ENCODE measurements around the gene EPG5. TPM values are rescaled to one million over a fixed set of nuclear protein-coding genes. Genes with fewer than 3 reads are reported as not detected.

Gene EPG5
- total RNA-seq, 1 donor from 2014 or later: 23.3 TPM

- no peak for TF ChIP-seq CTCF (IDR thresholded peaks at IDR 0.05)
- no peaks in the 10 kb centered on the region for H3K9me3 Mint-ChIP-seq (ENCODE audit: low read depth)
- no peaks in the 10 kb centered on the region for H3K27me3 Mint-ChIP-seq (ENCODE audit: low read depth)
- H3K27ac Mint-ChIP-seq (ENCODE audit: unreplicated experiment): no peak overlapping the region
- no peak for DNase-seq (ENCODE audit: low spot score)
- H3K36me3 Mint-ChIP-seq (ENCODE audit: low read depth): peaks cover 8% of the 10 kb centered on the region
- peaks cover 8% of the 10 kb centered on the region for H3K4me1 Mint-ChIP-seq (ENCODE audit: low read depth)
- no peak overlapping the region for H3K4me3 Mint-ChIP-seq (ENCODE audit: unreplicated experiment)
Measured at GRCh38 chr18:45991788-45992187, 24.7 kb upstream of the EPG5 start.

- no peaks in the 10 kb centered on the region for H3K27me3 Mint-ChIP-seq (ENCODE audit: low read depth)
- no peaks in the 10 kb centered on the region for H3K9me3 Mint-ChIP-seq (ENCODE audit: low read depth)
- H3K4me1 Mint-ChIP-seq (ENCODE audit: low read depth): no peaks in the 10 kb centered on the region
- peaks cover 8% of the 10 kb centered on the region for H3K36me3 Mint-ChIP-seq (ENCODE audit: low read depth)
- H3K4me3 Mint-ChIP-seq (ENCODE audit: unreplicated experiment): no peak overlapping the region
- no peak for TF ChIP-seq CTCF (IDR thresholded peaks at IDR 0.05)
- DNase-seq (ENCODE audit: low spot score): no peak
- H3K27ac Mint-ChIP-seq (ENCODE audit: unreplicated experiment): no peak overlapping the region
Measured at GRCh38 chr18:45984546-45985235, 17.6 kb upstream of the EPG5 start.

GRCh38 chr18:45981821-45982220, 14.7 kb upstream of the EPG5 start:
- no peaks in the 10 kb centered on the region for H3K9me3 Mint-ChIP-seq (ENCODE audit: low read depth)
- DNase-seq (ENCODE audit: low spot score): no peak
- H3K4me3 Mint-ChIP-seq (ENCODE audit: unreplicated experiment): no peak overlapping the region
- no peaks in the 10 kb centered on the region for H3K27me3 Mint-ChIP-seq (ENCODE audit: low read depth)
- H3K36me3 Mint-ChIP-seq (ENCODE audit: low read depth): no peaks in the 10 kb centered on the region
- H3K4me1 Mint-ChIP-seq (ENCODE audit: low read depth): no peaks in the 10 kb centered on the region
- TF ChIP-seq CTCF (IDR thresholded peaks at IDR 0.05): no peak
- H3K27ac Mint-ChIP-seq (ENCODE audit: unreplicated experiment): no peak overlapping the region

- Mint-ChIP-seq H3K36me3 (ENCODE audit: low read depth) (no peaks in the 10 kb centered on the region), H3K27ac (ENCODE audit: unreplicated experiment) (no peak overlapping the region), H3K4me1 (ENCODE audit: low read depth) (no peaks in the 10 kb centered on the region), H3K9me3 (ENCODE audit: low read depth) (no peaks in the 10 kb centered on the region), H3K4me3 (ENCODE audit: unreplicated experiment) (no peak overlapping the region), H3K27me3 (ENCODE audit: low read depth) (no peaks in the 10 kb centered on the region)
- TF ChIP-seq CTCF (IDR thresholded peaks at IDR 0.05): no peak
- no peak for DNase-seq (ENCODE audit: low spot score)
Measured at GRCh38 chr18:45980229-45980628, 13.1 kb upstream of the EPG5 start.

GRCh38 chr18:45978084-45978483, 11.0 kb upstream of the EPG5 start:
- no peaks in the 10 kb centered on the region for H3K27me3 Mint-ChIP-seq (ENCODE audit: low read depth)
- H3K4me3 Mint-ChIP-seq (ENCODE audit: unreplicated experiment): no peak overlapping the region
- no peak for TF ChIP-seq CTCF (IDR thresholded peaks at IDR 0.05)
- no peaks in the 10 kb centered on the region for H3K9me3 Mint-ChIP-seq (ENCODE audit: low read depth)
- H3K27ac Mint-ChIP-seq (ENCODE audit: unreplicated experiment): no peak overlapping the region
- DNase-seq (ENCODE audit: low spot score): no peak
- no peaks in the 10 kb centered on the region for H3K36me3 Mint-ChIP-seq (ENCODE audit: low read depth)
- H3K4me1 Mint-ChIP-seq (ENCODE audit: low read depth): peaks cover 6% of the 10 kb centered on the region

Measured in chondrocyte (in vitro differentiated cells).